Ramos (cell line): ENCODE measurements around the gene NUDCD3.

Experiments used
- in situ Hi-C: fragments of 300-500 bp; cut with MboI; formaldehyde crosslinking; loops from one replicate; pipeline ENCODE4 v1.14.3; 2022; ENCODE audit warnings: low sequenced_read_pairs; ENCODE audit not compliant: unreplicated experiment

Gene NUDCD3

GRCh38 chr7:44484482-44485313 is 5.8 kb downstream of the NUDCD3 start:
- in situ Hi-C loops = no loop called here

- in situ Hi-C loops = no loop called here
Observed at GRCh38 chr7:44482502-44483485, 7.7 kb downstream of the NUDCD3 start.

- in situ Hi-C loops = loop anchor here (5.0 kb wide), 1 partner anchor 236 kb away; no protein-coding TSS in a partner anchor
Observed at GRCh38 chr7:44477938-44478337, 12.5 kb downstream of the NUDCD3 start.

- in situ Hi-C loops = loop anchor here (5.0 kb wide), 1 partner anchor 235 kb away; no protein-coding TSS in a partner anchor
Observed at GRCh38 chr7:44477063-44477830, 13.2 kb downstream of the NUDCD3 start.

- in situ Hi-C loops = loop anchor here (5.0 kb wide), 1 partner anchor 234 kb away; no protein-coding TSS in a partner anchor
Observed at GRCh38 chr7:44476313-44476712, 14.1 kb downstream of the NUDCD3 start.

GRCh38 chr7:44473295-44473694 is 17.2 kb downstream of the NUDCD3 start:
- in situ Hi-C loops = no loop called here

GRCh38 chr7:44472843-44473242 is 17.6 kb downstream of the NUDCD3 start:
- in situ Hi-C loops = no loop called here

GRCh38 chr7:44471850-44472249 is 18.6 kb downstream of the NUDCD3 start:
- in situ Hi-C loops = no loop called here

GRCh38 chr7:44471436-44471835 is 19.0 kb downstream of the NUDCD3 start:
- in situ Hi-C loops = no loop called here

GRCh38 chr7:44470628-44471245 is 19.7 kb downstream of the NUDCD3 start:
- in situ Hi-C loops = no loop called here

- in situ Hi-C loops = no loop called here
Observed at GRCh38 chr7:44470135-44470479, 20.4 kb downstream of the NUDCD3 start.

GRCh38 chr7:44469461-44470134 is 20.9 kb downstream of the NUDCD3 start:
- in situ Hi-C loops = no loop called here

- in situ Hi-C loops = no loop called here
Observed at GRCh38 chr7:44467217-44467548, 23.3 kb downstream of the NUDCD3 start.

- in situ Hi-C loops = no loop called here
Observed at GRCh38 chr7:44466300-44467216, 23.9 kb downstream of the NUDCD3 start.

GRCh38 chr7:44465490-44465889 is 25.0 kb downstream of the NUDCD3 start:
- in situ Hi-C loops = no loop called here

GRCh38 chr7:44463169-44463808 is 27.2 kb downstream of the NUDCD3 start:
- in situ Hi-C loops = no loop called here

- in situ Hi-C loops = no loop called here
Observed at GRCh38 chr7:44461387-44461786, 29.1 kb downstream of the NUDCD3 start.

- in situ Hi-C loops = no loop called here
Observed at GRCh38 chr7:44460325-44460724, 30.1 kb downstream of the NUDCD3 start.
